ENCODE data around the gene SDS.

Gene SDS

GRCh38 chr12:113391650-113392337 is 11.9 kb downstream of the SDS start:
- Histone ChIP-seq H3K27me3 (ENCODE audit: insufficient read depth, low read length) (0 out of 2 replicates have a peak, but pooled peaks cover 3% of the 10 kb centered on the region), H3K27ac (ENCODE audit: low read depth, low read length, poor library complexity, severe bottlenecking) (no peak overlapping the region), H3K9me2 (ENCODE audit: low read depth, low read length) (no peaks in the 10 kb centered on the region), H3K79me2 (ENCODE audit: insufficient read depth, low read length) (no peaks in the 10 kb centered on the region), H4K20me1 (ENCODE audit: insufficient read depth, low read length) (no peaks in the 10 kb centered on the region), H3K4me1 (ENCODE audit: insufficient read depth, low read length, severe bottlenecking) (no peaks in the 10 kb centered on the region), H3F3A (ENCODE audit: insufficient read depth, low read length) (no peaks in the 10 kb centered on the region), H3K4me3 (ENCODE audit: low read depth, low read length, poor library complexity, severe bottlenecking) (no peak overlapping the region), H3K4me2 (ENCODE audit: low read length) (no peak overlapping the region), H3K36me3 (ENCODE audit: insufficient read depth, low read length) (peaks cover 12% of the 10 kb centered on the region), H3K9ac (ENCODE audit: low read length) (no peak overlapping the region), H3K9me3 (ENCODE audit: low read length) (no peaks in the 10 kb centered on the region), H2AFZ (ENCODE audit: low read length) (no peak overlapping the region)
- TF ChIP-seq CTCF (IDR thresholded peaks at IDR 0.05; ENCODE audit: low read length) (no peak), EZH2 (IDR thresholded peaks at IDR 0.05; ENCODE audit: borderline replicate concordance, low read length) (no peak)

- H3K79me2 ChIP-seq (ENCODE audit: insufficient read depth, low read length), result no peaks in the 10 kb centered on the region
- no peak overlapping the region for H3K27ac ChIP-seq (ENCODE audit: low read depth, low read length, poor library complexity, severe bottlenecking)
- H3K9ac ChIP-seq (ENCODE audit: low read length), result no peak overlapping the region
- no peaks in the 10 kb centered on the region for H3K4me1 ChIP-seq (ENCODE audit: insufficient read depth, low read length, severe bottlenecking)
- no peak overlapping the region for H3K4me2 ChIP-seq (ENCODE audit: low read length)
- 0 out of 2 replicates have a peak, but pooled peaks cover 3% of the 10 kb centered on the region for H3K27me3 ChIP-seq (ENCODE audit: insufficient read depth, low read length)
- no peak overlapping the region for H3K4me3 ChIP-seq (ENCODE audit: low read depth, low read length, poor library complexity, severe bottlenecking)
- no peaks in the 10 kb centered on the region for H4K20me1 ChIP-seq (ENCODE audit: insufficient read depth, low read length)
- H2AFZ ChIP-seq (ENCODE audit: low read length), result no peak overlapping the region
- peaks cover 14% of the 10 kb centered on the region for H3K36me3 ChIP-seq (ENCODE audit: insufficient read depth, low read length)
- no peaks in the 10 kb centered on the region for H3F3A ChIP-seq (ENCODE audit: insufficient read depth, low read length)
- H3K9me2 ChIP-seq (ENCODE audit: low read depth, low read length), result no peaks in the 10 kb centered on the region
- no peaks in the 10 kb centered on the region for H3K9me3 ChIP-seq (ENCODE audit: low read length)
- no peak for TF ChIP-seq EZH2 (IDR thresholded peaks at IDR 0.05; ENCODE audit: borderline replicate concordance, low read length)
- no peak for TF ChIP-seq CTCF (IDR thresholded peaks at IDR 0.05; ENCODE audit: low read length)
Measured at GRCh38 chr12:113391145-113391544, 12.5 kb downstream of the SDS start.

GRCh38 chr12:113390064-113391043 is 13.3 kb downstream of the SDS start:
- Histone ChIP-seq H3K4me3 (ENCODE audit: low read depth, low read length, poor library complexity, severe bottlenecking) (no peak overlapping the region), H2AFZ (ENCODE audit: low read length) (no peak overlapping the region), H3K36me3 (ENCODE audit: insufficient read depth, low read length) (peaks cover 14% of the 10 kb centered on the region)

More at GRCh38 chr12:113390064-113391043, 13.3 kb downstream of the SDS start:
- H3K27ac ChIP-seq (ENCODE audit: low read depth, low read length, poor library complexity, severe bottlenecking), result no peak overlapping the region
- no peak overlapping the region for H3K4me2 ChIP-seq (ENCODE audit: low read length)
- H3K9me2 ChIP-seq (ENCODE audit: low read depth, low read length), result no peaks in the 10 kb centered on the region
- H3K9me3 ChIP-seq (ENCODE audit: low read length), result no peaks in the 10 kb centered on the region
- no peaks in the 10 kb centered on the region for H4K20me1 ChIP-seq (ENCODE audit: insufficient read depth, low read length)
- TF ChIP-seq CTCF (IDR thresholded peaks at IDR 0.05; ENCODE audit: low read length) (no peak), EZH2 (IDR thresholded peaks at IDR 0.05; ENCODE audit: borderline replicate concordance, low read length) (no peak)
- no peaks in the 10 kb centered on the region for H3F3A ChIP-seq (ENCODE audit: insufficient read depth, low read length)
- H3K9ac ChIP-seq (ENCODE audit: low read length), result no peak overlapping the region
- no peaks in the 10 kb centered on the region for H3K79me2 ChIP-seq (ENCODE audit: insufficient read depth, low read length)
- H3K4me1 ChIP-seq (ENCODE audit: insufficient read depth, low read length, severe bottlenecking), result no peaks in the 10 kb centered on the region
- H3K27me3 ChIP-seq (ENCODE audit: insufficient read depth, low read length), result 0 out of 2 replicates have a peak, but pooled peaks cover 3% of the 10 kb centered on the region
